ENCODE data around the gene TALDO1.

The TALDO1 gene

GRCh38 chr11:776263-776560 lies 28.9 kb downstream of the TALDO1 start:
- Histone ChIP-seq H2AFZ (ENCODE audit: low read length) (no peak overlapping the region), H3K4me1 (ENCODE audit: low read length) (peaks cover 3% of the 10 kb centered on the region; the same call in 1 of the 2 replicates), H3K4me3 (ENCODE audit: low read length) (peak overlapping the region; percentile 85), H3K9me2 (replicated peaks; ENCODE audit: insufficient read depth, low read length) (no peaks in the 10 kb centered on the region), H3K27me3 (replicated peaks; ENCODE audit: insufficient read depth, low read length) (no peaks in the 10 kb centered on the region), H3K36me3 (replicated peaks; ENCODE audit: insufficient read depth, low read length) (peaks cover 4% of the 10 kb centered on the region), H3K4me2 (ENCODE audit: low read depth, low read length) (peak overlapping the region; percentile 87), H3K9me3 (replicated peaks; ENCODE audit: insufficient read depth, low read length) (no peaks in the 10 kb centered on the region), H3F3A (ENCODE audit: insufficient read depth, low read length) (no peaks in the 10 kb centered on the region), H4K20me1 (ENCODE audit: insufficient read depth, low read length) (no peaks in the 10 kb centered on the region; the same call in 1 of the 2 replicates), H3K27ac (ENCODE audit: low read length) (peak overlapping the region; percentile 0; the same call in 1 of the 2 replicates), H3K9ac (ENCODE audit: low read length) (peak overlapping the region; percentile 90), H3K79me2 (ENCODE audit: low read length) (peaks cover 69% of the 10 kb centered on the region)
- DNase-seq = no peak
- TF ChIP-seq EZH2phosphoT487 (IDR thresholded peaks at IDR 0.05; ENCODE audit: low read length) (no peak), CTCF (IDR thresholded peaks at IDR 0.05; ENCODE audit: low read length) (no peak), EZH2 (optimal IDR thresholded peaks at IDR 0.05; ENCODE audit: low read depth, low read length) (no peak)

GRCh38 chr11:776561-777287 lies 29.5 kb downstream of the TALDO1 start:
- peaks cover 65% of the 10 kb centered on the region for H3K79me2 ChIP-seq (ENCODE audit: low read length)
- no peaks in the 10 kb centered on the region for H3K9me3 ChIP-seq (replicated peaks; ENCODE audit: insufficient read depth, low read length)
- H3F3A ChIP-seq (ENCODE audit: insufficient read depth, low read length) = no peaks in the 10 kb centered on the region
- peak overlapping the region; percentile 0; the same call in 1 of the 2 replicates for H3K27ac ChIP-seq (ENCODE audit: low read length)
- peaks cover 4% of the 10 kb centered on the region for H3K36me3 ChIP-seq (replicated peaks; ENCODE audit: insufficient read depth, low read length)
- no peaks in the 10 kb centered on the region for H3K9me2 ChIP-seq (replicated peaks; ENCODE audit: insufficient read depth, low read length)
- H2AFZ ChIP-seq (ENCODE audit: low read length) = no peak overlapping the region
- H3K27me3 ChIP-seq (replicated peaks; ENCODE audit: insufficient read depth, low read length) = no peaks in the 10 kb centered on the region
- peaks cover 3% of the 10 kb centered on the region; the same call in 1 of the 2 replicates for H3K4me1 ChIP-seq (ENCODE audit: low read length)
- peak overlapping the region; percentile 92 for H3K4me3 ChIP-seq (ENCODE audit: low read length)
- peak; percentile 41 for DNase-seq
- H3K4me2 ChIP-seq (ENCODE audit: low read depth, low read length) = peak overlapping the region; percentile 87
- TF ChIP-seq CTCF (IDR thresholded peaks at IDR 0.05; ENCODE audit: low read length) = peak; percentile 21
- no peak for TF ChIP-seq EZH2 (optimal IDR thresholded peaks at IDR 0.05; ENCODE audit: low read depth, low read length)
- no peak for TF ChIP-seq EZH2phosphoT487 (IDR thresholded peaks at IDR 0.05; ENCODE audit: low read length)
- H3K9ac ChIP-seq (ENCODE audit: low read length) = peak overlapping the region; percentile 90
- H4K20me1 ChIP-seq (ENCODE audit: insufficient read depth, low read length) = no peaks in the 10 kb centered on the region; the same call in 1 of the 2 replicates

- no peaks in the 10 kb centered on the region; the same call in 1 of the 2 replicates for H4K20me1 ChIP-seq (ENCODE audit: insufficient read depth, low read length)
- H3K4me3 ChIP-seq (ENCODE audit: low read length) = peak within 1 kb of the TSS; percentile 92
- peaks cover 4% of the 10 kb centered on the region for H3K36me3 ChIP-seq (replicated peaks; ENCODE audit: insufficient read depth, low read length)
- H3K9me2 ChIP-seq (replicated peaks; ENCODE audit: insufficient read depth, low read length) = no peaks in the 10 kb centered on the region
- peaks cover 3% of the 10 kb centered on the region; the same call in 1 of the 2 replicates for H3K4me1 ChIP-seq (ENCODE audit: low read length)
- no peaks in the 10 kb centered on the region for H3F3A ChIP-seq (ENCODE audit: insufficient read depth, low read length)
- peak within 1 kb of the TSS; percentile 0; the same call in 1 of the 2 replicates for H3K27ac ChIP-seq (ENCODE audit: low read length)
- H3K79me2 ChIP-seq (ENCODE audit: low read length) = peaks cover 61% of the 10 kb centered on the region
- H3K9me3 ChIP-seq (replicated peaks; ENCODE audit: insufficient read depth, low read length) = no peaks in the 10 kb centered on the region
- peak within 1 kb of the TSS; percentile 90 for H3K9ac ChIP-seq (ENCODE audit: low read length)
- H3K27me3 ChIP-seq (replicated peaks; ENCODE audit: insufficient read depth, low read length) = no peaks in the 10 kb centered on the region
- H2AFZ ChIP-seq (ENCODE audit: low read length) = peak within 1 kb of the TSS; percentile 91
- DNase-seq = peak; percentile 93
- H3K4me2 ChIP-seq (ENCODE audit: low read depth, low read length) = peak within 1 kb of the TSS; percentile 95
- no peak for TF ChIP-seq EZH2phosphoT487 (IDR thresholded peaks at IDR 0.05; ENCODE audit: low read length)
- no peak for TF ChIP-seq CTCF (IDR thresholded peaks at IDR 0.05; ENCODE audit: low read length)
- TF ChIP-seq EZH2 (optimal IDR thresholded peaks at IDR 0.05; ENCODE audit: low read depth, low read length) = no peak
These were observed 30.3 kb downstream of the TALDO1 start, which contains the start of gene GATD1 for GRCh38 chr11:777288-778255. Gene GATD1, minus strand, starts transcription at chr11:777487. Its CDS starts 25 bp downstream, at chr11:777462.

All from MM.1S (cell line).